MM.1S (cell line): ENCODE measurements around the gene STEEP1.

ENCODE experiments used
- CTCF ChIP-seq: fragments of 300-600 bp; sonication (generic); IDR thresholded peaks from 2 replicates; pipeline ENCODE4 v1.5.1; 2016; ENCODE audit warnings: antibody characterized with exemption, low read length, mixed read lengths
- EZH2 ChIP-seq: fragments of 300-600 bp; sonication (generic); optimal IDR thresholded peaks from 2 replicates; pipeline ENCODE3; 2017; ENCODE audit warnings: low read depth, mild to moderate bottlenecking, antibody characterized with exemption, low read length, mixed read lengths
- EZH2phosphoT487 ChIP-seq: fragments of 300-600 bp; sonication (generic); IDR thresholded peaks from 2 replicates; pipeline ENCODE4 v1.6.1; 2018; ENCODE audit warnings: antibody characterized with exemption, low read length

- TF ChIP-seq CTCF (no peak), EZH2 (no peak), EZH2phosphoT487 (no peak)
These were observed 46.8 kb downstream of the STEEP1 start for GRCh38 chrX:119518371-119518770.
